Thymus (tissue), 11 donors: ENCODE data around the gene PACS2. TPM values are rescaled to one million over a fixed set of nuclear protein-coding genes. Genes with fewer than 3 reads are reported as not detected.

ENCODE experiments used
- DNase-seq, 9 donors: peaks; one replicate each; pipeline ENCODE4 v3.0.0-alpha.2; 2013; ENCODE audit warnings: low spot score in 9 of 9, low read depth in 6 of 9, missing footprints in 1 of 9
- H3K27ac ChIP-seq, 2 donors: one replicate each; pipeline ENCODE4 v1.5.1; 2013; ENCODE audit warnings: control low read depth in 1 of 2, low read depth in 1 of 2, low read length in 1 of 2, mild to moderate bottlenecking in 1 of 2, moderate library complexity in 1 of 2
- H3K27me3 ChIP-seq, 2 donors: one replicate each; pipeline ENCODE4 v1.5.1; 2013; ENCODE audit warnings: low read length in 1 of 2; ENCODE audit not compliant: control insufficient read depth in 2 of 2, insufficient read depth in 1 of 2
- H3K36me3 ChIP-seq, 2 donors: one replicate each; pipeline ENCODE4 v1.5.1; 2013; ENCODE audit warnings: low read length in 1 of 2, mild to moderate bottlenecking in 1 of 2, moderate library complexity in 1 of 2; ENCODE audit not compliant: control insufficient read depth in 2 of 2, insufficient read depth in 2 of 2
- H3K4me1 ChIP-seq, 2 donors: one replicate each; pipeline ENCODE4 v1.5.1; 2013; ENCODE audit warnings: low read length in 2 of 2; ENCODE audit not compliant: control insufficient read depth in 2 of 2, insufficient read depth in 2 of 2
- H3K4me3 ChIP-seq, 2 donors: one replicate each; pipeline ENCODE4 v1.5.1; 2013; ENCODE audit warnings: low read length in 2 of 2, control low read depth in 1 of 2, mild to moderate bottlenecking in 1 of 2
- H3K9me3 ChIP-seq, 2 donors: one replicate each; pipeline ENCODE4 v1.5.1; 2013; ENCODE audit warnings: low read length in 1 of 2, mild to moderate bottlenecking in 1 of 2; ENCODE audit not compliant: control insufficient read depth in 2 of 2, insufficient read depth in 1 of 2
- WGBS: extraction: QIAGEN DNeasy Blood & Tissue Kit; methylation state at CpG from one replicate; pipeline ENCODE4 v1.1.7; 2013; 5-methylcytosine and 5-hydroxymethylcytosine counted together
- polyA plus RNA-seq: library from polyadenylated mRNA; stranded (reverse); fragments of 200-250 nt; gene quantifications from one replicate; pipeline ENCODE4 v1.2.3, GENCODE V29; 2013
- total RNA-seq: library from RNA; stranded (reverse); fragments of 120-200 nt; gene quantifications from one replicate; pipeline ENCODE4 v1.2.4, GENCODE V29; 2013
- donor health status: healthy.

The PACS2 gene
- total and polyA plus RNA-seq, 2 donors: 20.5 to 64.6 TPM

DNA sequence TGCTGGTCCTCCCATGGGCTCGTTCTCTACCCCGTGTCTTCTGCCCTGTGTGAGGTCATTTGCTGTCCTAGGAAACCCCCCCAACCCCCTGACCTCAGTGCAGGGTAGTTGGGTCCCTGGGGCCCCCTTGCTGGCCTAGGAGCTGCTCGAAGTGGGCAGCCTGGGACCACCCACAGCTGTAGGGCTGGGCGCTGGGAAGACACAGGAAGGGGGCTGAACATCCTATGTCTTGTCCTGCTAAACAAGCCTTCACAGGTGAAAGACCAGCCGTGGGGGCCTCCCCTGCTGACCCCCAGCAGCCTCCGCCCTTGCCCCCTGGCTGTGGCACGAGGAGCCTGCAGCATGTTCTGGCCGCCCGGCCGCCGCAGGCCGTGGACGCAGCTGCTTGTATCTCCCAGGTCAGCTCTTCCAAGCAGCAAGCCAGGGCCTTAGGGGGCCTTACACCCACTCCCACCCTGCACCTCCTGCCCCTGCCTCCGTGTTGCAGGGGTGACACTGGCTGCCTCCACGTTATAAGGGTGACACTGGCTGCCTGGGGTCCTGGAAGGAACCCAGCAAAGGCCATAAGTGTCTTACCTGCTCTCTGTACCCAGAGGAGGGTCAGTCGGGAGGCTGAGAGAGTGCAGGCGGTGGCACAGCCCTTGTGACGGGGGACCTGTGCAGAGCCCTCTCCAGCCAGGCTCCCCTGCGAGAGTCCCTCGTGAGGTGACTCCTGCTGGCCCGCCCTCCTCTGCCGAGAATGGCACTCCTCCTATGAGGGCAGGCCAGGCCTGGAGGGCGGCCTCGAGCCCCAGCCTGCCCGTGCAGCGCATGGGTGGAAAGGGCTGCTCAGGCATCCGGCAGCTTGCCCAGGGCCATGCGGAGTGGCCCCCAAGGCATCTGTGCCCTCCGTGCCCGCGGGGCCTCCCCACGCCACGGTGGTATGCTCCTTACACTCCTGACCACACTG is 72.3 kb downstream of the PACS2 start:
- Histone ChIP-seq H3K4me1 (peaks cover 5 to 18% of the 10 kb centered on the region in 2 donors), H3K9me3 (no peaks in the 10 kb centered on the region), H3K27ac (no peak overlapping the region), H3K27me3 (no peaks in the 10 kb centered on the region), H3K4me3 (no peak overlapping the region), H3K36me3 (peaks cover 4 to 41% of the 10 kb centered on the region in 2 donors)
- 97% methylated on average over 33 of the region's 33 CpGs for WGBS
- no peak for DNase-seq

DNA sequence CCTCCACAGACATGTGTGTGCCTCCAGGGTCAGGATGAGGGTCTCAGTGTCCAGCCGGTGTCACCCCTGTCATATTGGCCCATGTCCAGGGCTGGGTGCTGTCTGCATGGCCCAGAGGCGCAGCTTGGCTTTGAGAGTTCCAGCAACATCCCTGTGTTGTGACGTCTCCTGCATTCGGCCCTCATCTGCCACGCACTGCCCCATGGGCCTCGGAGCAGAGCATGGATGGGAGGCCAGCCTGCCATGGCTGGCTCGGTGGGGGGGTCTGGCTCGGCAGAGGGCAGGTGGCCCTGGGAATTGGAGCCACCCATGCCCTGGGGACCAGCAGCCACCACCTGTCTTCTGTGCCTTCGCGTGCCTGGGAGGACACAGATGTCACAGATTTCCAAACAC is 73.0 kb downstream of the PACS2 start:
- 97% methylated on average over 10 of the region's 10 CpGs for WGBS
- Histone ChIP-seq H3K27me3 (no peaks in the 10 kb centered on the region), H3K4me1 (peaks cover 5 to 18% of the 10 kb centered on the region in 2 donors), H3K9me3 (no peaks in the 10 kb centered on the region), H3K4me3 (no peak overlapping the region), H3K27ac (no peak overlapping the region), H3K36me3 (peaks cover 4 to 35% of the 10 kb centered on the region in 2 donors)
- DNase-seq: no peak

DNA sequence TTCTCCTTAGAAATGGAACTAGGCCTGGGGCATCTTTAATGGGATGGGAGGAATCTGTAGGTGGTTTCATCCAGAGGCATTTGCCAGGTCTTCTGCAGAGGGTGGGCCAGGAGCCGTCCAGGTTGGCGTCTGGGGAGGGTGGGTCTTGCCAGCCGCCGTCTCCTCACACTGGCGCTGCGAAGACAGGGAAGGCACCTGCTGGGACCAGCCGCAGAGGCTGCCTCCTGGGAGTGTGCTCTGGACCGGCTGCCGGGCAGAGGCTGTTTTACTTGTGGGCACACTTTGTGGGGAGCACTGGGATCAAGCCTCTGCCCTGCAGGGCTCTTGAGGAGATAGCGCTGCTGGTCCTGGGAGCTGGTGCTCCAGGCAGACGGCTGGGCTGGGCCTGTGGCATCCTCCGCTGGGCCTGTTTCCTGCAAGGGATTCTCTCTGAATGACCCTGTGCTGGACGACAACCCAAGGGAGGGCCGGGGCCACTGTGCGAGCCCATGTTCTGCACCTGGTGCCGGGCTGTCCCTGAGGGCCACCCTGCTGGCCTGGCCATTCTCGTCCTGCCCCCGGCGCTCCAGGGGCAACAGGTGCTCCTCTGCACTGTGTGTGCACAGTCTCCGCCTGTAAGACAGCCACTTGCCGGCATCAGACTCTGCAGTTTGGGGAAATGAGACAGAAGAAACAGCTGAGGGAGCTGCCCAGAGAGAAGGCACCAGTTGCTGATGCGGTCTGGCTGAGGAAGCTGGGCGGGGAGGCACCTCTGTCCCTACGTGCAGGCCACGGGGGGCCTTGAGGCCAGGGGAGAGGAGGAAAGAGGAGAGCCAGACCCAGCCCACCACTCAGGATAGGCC is 73.8 kb downstream of the PACS2 start:
- 97% methylated on average over 25 of the region's 25 CpGs for WGBS
- Histone ChIP-seq H3K4me3 (no peak overlapping the region), H3K36me3 (peaks cover 4 to 29% of the 10 kb centered on the region in 2 donors), H3K9me3 (no peaks in the 10 kb centered on the region), H3K27ac (peak overlapping the region in 1 of 2 donors; percentile 32), H3K27me3 (no peaks in the 10 kb centered on the region), H3K4me1 (peaks cover 5 to 18% of the 10 kb centered on the region in 2 donors)
- DNase-seq: no peak

DNA sequence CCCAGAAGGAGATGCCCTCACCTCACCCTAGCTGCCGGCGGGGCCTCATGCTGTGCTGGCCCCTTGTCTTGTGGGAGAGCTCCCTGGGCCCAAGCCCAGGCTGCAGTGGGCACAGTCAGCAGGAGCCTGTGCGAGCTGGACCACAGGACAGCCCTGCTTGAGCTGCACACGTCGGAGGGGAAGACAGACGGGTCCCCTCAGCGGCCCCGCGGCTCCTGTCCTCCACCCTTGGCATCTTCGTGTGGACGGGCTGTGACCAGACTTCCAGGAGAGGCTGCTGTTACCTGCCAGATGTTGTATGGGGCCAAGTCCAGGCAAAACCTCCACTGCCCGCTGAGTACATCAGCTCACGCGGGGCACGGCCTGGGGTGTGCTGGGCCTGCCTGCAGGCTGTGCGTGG is 74.4 kb downstream of the PACS2 start:
- no peak overlapping the region for H3K4me3 ChIP-seq
- H3K4me1 ChIP-seq: peaks cover 5 to 18% of the 10 kb centered on the region in 2 donors
- H3K27ac ChIP-seq: peak overlapping the region in 1 of 2 donors; percentile 32
- no peaks in the 10 kb centered on the region for H3K27me3 ChIP-seq
- no peak for DNase-seq
- 97% methylated on average over 16 of the region's 16 CpGs for WGBS
- peaks cover 4 to 27% of the 10 kb centered on the region in 2 donors for H3K36me3 ChIP-seq
- no peaks in the 10 kb centered on the region for H3K9me3 ChIP-seq

DNA sequence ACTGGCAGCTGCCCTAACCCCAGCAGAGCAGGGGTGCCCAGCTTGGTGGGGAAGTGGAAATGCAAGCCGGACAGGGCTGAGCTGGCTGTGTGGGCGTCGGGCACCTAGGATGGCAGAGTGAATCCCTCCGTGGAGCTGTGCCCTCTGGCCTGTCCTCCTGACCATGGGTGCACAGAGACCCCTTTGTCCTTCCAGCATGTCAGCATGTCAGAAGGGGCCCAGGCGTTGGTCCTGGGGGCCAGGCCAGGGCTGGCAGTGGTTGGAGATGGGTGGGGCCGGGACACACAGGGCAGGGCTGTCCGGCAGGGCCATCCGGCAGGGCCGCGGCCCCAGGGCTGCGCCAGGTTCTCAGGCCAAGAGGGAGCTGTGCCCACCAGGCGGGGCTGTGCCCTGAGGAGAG is 75.0 kb downstream of the PACS2 start:
- WGBS: 87% methylated on average over 12 of the region's 12 CpGs
- Histone ChIP-seq H3K4me1 (peaks cover 5 to 21% of the 10 kb centered on the region in 2 donors), H3K4me3 (no peak overlapping the region), H3K9me3 (no peaks in the 10 kb centered on the region), H3K27me3 (no peaks in the 10 kb centered on the region), H3K27ac (no peak overlapping the region), H3K36me3 (peaks cover 4 to 24% of the 10 kb centered on the region in 2 donors)
- DNase-seq: no peak

DNA sequence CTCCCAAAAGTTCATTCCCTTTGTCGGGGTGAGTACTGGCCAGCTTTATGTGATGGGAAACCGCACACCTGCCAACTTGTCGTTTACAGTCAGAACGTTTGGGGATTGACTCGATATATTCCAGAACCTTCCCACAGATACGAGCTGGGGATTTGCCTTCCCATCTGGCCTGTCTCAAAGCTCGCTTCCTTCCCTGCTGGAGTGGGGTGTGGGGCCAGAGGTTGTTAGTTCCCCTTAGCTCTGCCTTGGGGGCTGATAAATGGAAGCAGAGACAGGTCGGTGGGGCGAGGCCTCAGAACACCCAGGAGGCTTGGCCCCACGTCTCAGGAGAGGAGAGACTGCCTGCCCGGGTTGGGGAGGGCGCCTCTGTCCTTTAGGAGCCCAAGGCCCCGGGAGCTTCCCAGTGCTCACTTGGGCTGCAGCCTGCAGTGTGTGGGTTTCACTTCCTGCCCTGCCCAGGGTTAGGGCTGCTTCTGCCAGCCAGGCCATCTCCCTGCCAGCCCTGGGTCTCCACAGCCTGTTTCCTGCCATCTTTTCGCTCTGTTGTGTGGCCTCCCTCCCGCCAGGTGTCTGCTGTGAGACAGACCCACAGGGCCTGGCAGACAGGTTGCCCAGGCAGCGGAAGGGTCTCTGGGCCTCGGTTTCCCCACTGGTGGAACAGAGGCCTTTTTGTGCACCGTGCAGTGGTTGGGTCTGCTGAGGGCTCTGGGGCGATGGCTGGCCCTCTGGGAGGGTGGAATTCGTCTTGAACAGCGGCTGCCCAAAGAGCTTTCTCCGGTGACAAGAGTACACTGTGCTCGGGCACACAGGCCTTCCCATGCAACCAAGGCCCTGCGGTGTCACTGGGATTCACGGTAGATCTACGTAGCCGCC is 75.7 kb downstream of the PACS2 start:
- Histone ChIP-seq H3K4me1 (peaks cover 5 to 25% of the 10 kb centered on the region in 2 donors), H3K36me3 (peaks cover 4 to 20% of the 10 kb centered on the region in 2 donors), H3K27ac (peak overlapping the region in 1 of 2 donors; percentile 9), H3K27me3 (no peaks in the 10 kb centered on the region), H3K9me3 (no peaks in the 10 kb centered on the region), H3K4me3 (no peak overlapping the region)
- 55% methylated on average over 27 of the region's 27 CpGs for WGBS
- no peak for DNase-seq

DNA sequence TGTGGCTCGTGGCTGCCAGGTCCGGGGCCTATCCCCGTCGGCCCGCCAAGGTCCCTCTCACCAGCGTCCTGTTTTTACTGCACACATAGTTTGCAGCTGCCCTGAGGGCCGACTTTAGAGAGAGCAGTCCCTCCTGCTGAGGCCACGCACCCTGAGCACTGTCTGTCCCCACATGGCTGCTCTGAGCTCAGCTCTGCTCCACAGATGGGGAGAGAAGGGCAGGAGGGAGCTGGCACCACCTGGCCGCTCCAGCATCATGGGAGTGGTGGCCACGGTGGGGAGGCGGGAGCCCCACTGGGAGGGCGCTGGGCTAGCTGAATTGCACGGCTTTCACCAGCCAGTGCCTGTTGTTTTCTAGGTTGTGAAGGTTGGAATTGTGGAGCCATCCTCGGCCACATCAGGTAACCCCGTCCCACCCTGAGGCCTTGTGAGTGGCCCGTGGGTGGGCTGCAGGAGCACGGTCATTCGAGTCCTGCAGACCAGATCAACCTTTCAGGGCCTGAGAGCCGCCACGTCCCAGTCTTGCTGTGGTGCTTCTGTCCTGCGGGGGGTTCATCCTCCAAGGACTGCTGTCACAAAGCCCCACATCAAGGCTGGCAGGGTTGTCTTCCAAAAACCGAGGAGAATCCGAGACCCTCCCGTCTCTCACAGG is 76.4 kb downstream of the PACS2 start:
- Histone ChIP-seq H3K36me3 (peaks cover 4 to 14% of the 10 kb centered on the region in 2 donors), H3K9me3 (no peaks in the 10 kb centered on the region), H3K27ac (no peak overlapping the region), H3K27me3 (no peaks in the 10 kb centered on the region), H3K4me1 (peaks cover 5 to 25% of the 10 kb centered on the region in 2 donors), H3K4me3 (no peak overlapping the region)
- 95% methylated on average over 24 of the region's 24 CpGs for WGBS
- DNase-seq: no peak

DNA sequence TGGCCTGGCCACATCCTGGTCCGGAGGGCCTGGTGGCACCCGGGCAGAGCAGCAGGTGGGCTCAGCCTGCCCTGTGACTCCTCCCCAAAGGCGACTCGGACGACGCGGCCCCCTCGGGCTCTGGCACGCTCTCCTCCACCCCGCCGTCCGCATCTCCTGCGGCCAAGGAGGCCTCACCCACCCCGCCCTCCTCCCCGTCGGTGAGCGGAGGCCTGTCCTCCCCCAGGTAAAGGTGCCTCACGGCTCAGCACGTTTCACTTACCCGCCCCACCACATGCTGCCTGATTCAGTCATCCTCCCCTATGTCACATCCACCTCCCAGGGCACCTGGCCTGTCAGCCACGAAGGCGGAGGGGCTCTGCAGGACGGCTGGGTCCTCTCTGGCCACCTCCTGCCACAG is 77.0 kb downstream of the PACS2 start:
- WGBS: 98% methylated on average over 23 of the region's 23 CpGs
- no peak for DNase-seq

More for the DNA sequence above, 77.0 kb downstream of the PACS2 start:
- H3K36me3 ChIP-seq: peaks cover 4 to 12% of the 10 kb centered on the region in 2 donors
- H3K27me3 ChIP-seq: no peaks in the 10 kb centered on the region
- H3K4me3 ChIP-seq: no peak overlapping the region
- H3K4me1 ChIP-seq: peaks cover 5 to 25% of the 10 kb centered on the region in 2 donors
- no peaks in the 10 kb centered on the region for H3K9me3 ChIP-seq
- H3K27ac ChIP-seq: no peak overlapping the region
